HG03159 (cell line): ENCODE data around the gene REEP2.
A peak's percentile ranks its signal among the peaks of the same experiment; 100 is the strongest.
"Not testable (repeated sequence)": the region's sequence is repeated elsewhere in the genome, so short reads cannot be mapped to it uniquely, and the experiment has no call there.

Experiments
- ATAC-seq: cut with Tn5 transposase; IDR thresholded peaks from one replicate; pipeline ENCODE4 v1.9.1; 2021; ENCODE audit warnings: mild to moderate bottlenecking, moderate library complexity; ENCODE audit not compliant: unreplicated experiment

Gene REEP2

GRCh38 chr5:138466125-138466899 is 27.5 kb downstream of the REEP2 start:
- ATAC-seq = no peak

- ATAC-seq = no peak
These were observed 28.2 kb downstream of the REEP2 start for GRCh38 chr5:138466900-138467710.

GRCh38 chr5:138467711-138468132 is 28.9 kb downstream of the REEP2 start:
- no peak for ATAC-seq

GRCh38 chr5:138468133-138468965 is 29.5 kb downstream of the REEP2 start:
- no peak for ATAC-seq

GRCh38 chr5:138468966-138469539 is 30.2 kb downstream of the REEP2 start:
- no peak for ATAC-seq

GRCh38 chr5:138469540-138470321 is 30.9 kb downstream of the REEP2 start:
- no peak for ATAC-seq

GRCh38 chr5:138470322-138471051 is 31.6 kb downstream of the REEP2 start:
- no peak for ATAC-seq

- no peak for ATAC-seq
These were observed 32.1 kb downstream of the REEP2 start for GRCh38 chr5:138471052-138471361.

- ATAC-seq = no peak
These were observed 33.5 kb downstream of the REEP2 start for GRCh38 chr5:138472353-138472752.

- not testable (repeated sequence) for ATAC-seq
These were observed 34.3 kb downstream of the REEP2 start for GRCh38 chr5:138473151-138473550.

GRCh38 chr5:138476918-138477317 is 38.1 kb downstream of the REEP2 start:
- ATAC-seq = no peak

- ATAC-seq = no peak
These were observed 43.8 kb downstream of the REEP2 start for GRCh38 chr5:138482638-138483037.

GRCh38 chr5:138488481-138488945 is 49.7 kb downstream of the REEP2 start:
- no peak for ATAC-seq

- ATAC-seq = no peak
These were observed 50.8 kb downstream of the REEP2 start for GRCh38 chr5:138489683-138490061.

- ATAC-seq = no peak
These were observed 51.9 kb downstream of the REEP2 start for GRCh38 chr5:138490648-138491283.

GRCh38 chr5:138491284-138491648 is 52.4 kb downstream of the REEP2 start:
- ATAC-seq = no peak

- peak; percentile 100 for ATAC-seq
These were observed 53.1 kb downstream of the REEP2 start for GRCh38 chr5:138491669-138492559.

- no peak for ATAC-seq
These were observed 53.7 kb downstream of the REEP2 start for GRCh38 chr5:138492560-138493045.
